ENCODE results near the gene TEX2.

- TF ChIP-seq CEBPB (IDR thresholded peaks at IDR 0.05) (no peak), TCF12 (IDR thresholded peaks at IDR 0.05; ENCODE audit: low read depth) (no peak), ZBTB7A (IDR thresholded peaks at IDR 0.05; ENCODE audit: low read depth) (no peak), EGR1 (IDR thresholded peaks at IDR 0.05) (no peak), RAD21 (IDR thresholded peaks at IDR 0.05; ENCODE audit: low read depth) (no peak), NFIC (IDR thresholded peaks at IDR 0.05) (no peak), TAF1 (IDR thresholded peaks at IDR 0.05; ENCODE audit: low read depth) (no peak), REST (IDR thresholded peaks at IDR 0.05; ENCODE audit: low read depth) (no peak), EP300 (IDR thresholded peaks at IDR 0.05; ENCODE audit: borderline replicate concordance) (no peak), USF1 (IDR thresholded peaks at IDR 0.05) (no peak), FOXM1 (IDR thresholded peaks at IDR 0.05; ENCODE audit: borderline replicate concordance, low read depth) (no peak), CREB1 (IDR thresholded peaks at IDR 0.05; ENCODE audit: low read depth) (no peak), TEAD4 (IDR thresholded peaks at IDR 0.05) (no peak), YY1 (IDR thresholded peaks at IDR 0.05; ENCODE audit: low read depth) (no peak)
Measured at GRCh38 chr17:64193561-64193960, 69.5 kb downstream of the TEX2 start.
